Ectodermal cell (in vitro differentiated cells): Measurements from ENCODE around the gene CTIF. TPM values are rescaled to one million over a fixed set of nuclear protein-coding genes. Genes with fewer than 3 reads are reported as not detected.
"Not testable (repeated sequence)": the region's sequence is repeated elsewhere in the genome, so short reads cannot be mapped to it uniquely, and the experiment has no call there.

Experiments
- H3K27ac ChIP-seq: 2 replicates; pipeline ENCODE4 v1.7.0; 2013; ENCODE audit warnings: mild to moderate bottlenecking, low read depth, low read length; ENCODE audit not compliant: insufficient read depth, poor library complexity, severe bottlenecking
- H3K27me3 ChIP-seq: 2 replicates; pipeline ENCODE4 v1.7.0; 2013; ENCODE audit warnings: mild to moderate bottlenecking, low read length; ENCODE audit not compliant: insufficient read depth, control insufficient read depth, poor library complexity, severe bottlenecking
- H3K36me3 ChIP-seq: one replicate; pipeline ENCODE4 v1.7.0; 2013; ENCODE audit warnings: low read length; ENCODE audit not compliant: control insufficient read depth, insufficient read depth
- H3K4me1 ChIP-seq: one replicate; pipeline ENCODE4 v1.7.0; 2013; ENCODE audit warnings: low read length; ENCODE audit not compliant: control insufficient read depth, insufficient read depth
- H3K4me3 ChIP-seq: 2 replicates; pipeline ENCODE4 v1.7.0; 2013; ENCODE audit warnings: low read depth, low read length, control low read depth; ENCODE audit not compliant: insufficient read depth
- H3K9me3 ChIP-seq: 2 replicates; pipeline ENCODE4 v1.7.0; 2013; ENCODE audit warnings: mild to moderate bottlenecking, low read length, moderate library complexity; ENCODE audit not compliant: control insufficient read depth
- WGBS, 2 experiments: methylation state at CpG; one replicate each; pipeline ENCODE4 v1.1.7; 2013; ENCODE audit warnings: missing lambda C conversion rate in 2 of 2; 5-methylcytosine and 5-hydroxymethylcytosine counted together
- polyA plus RNA-seq, 4 experiments: library from polyadenylated mRNA; stranded (reverse); fragments of 50-300 nt; gene quantifications; one replicate each; pipeline ENCODE4 v1.2.3, GENCODE V29; 2013

CTIF gene
- 30.8 TPM for polyA plus RNA-seq (2013, experiment 1 of 4)
- polyA plus RNA-seq (2013, experiment 2 of 4): 29.2 TPM
- polyA plus RNA-seq (2013, experiment 3 of 4): 21.9 TPM
- 23.8 TPM for polyA plus RNA-seq (2013, experiment 4 of 4)

DNA sequence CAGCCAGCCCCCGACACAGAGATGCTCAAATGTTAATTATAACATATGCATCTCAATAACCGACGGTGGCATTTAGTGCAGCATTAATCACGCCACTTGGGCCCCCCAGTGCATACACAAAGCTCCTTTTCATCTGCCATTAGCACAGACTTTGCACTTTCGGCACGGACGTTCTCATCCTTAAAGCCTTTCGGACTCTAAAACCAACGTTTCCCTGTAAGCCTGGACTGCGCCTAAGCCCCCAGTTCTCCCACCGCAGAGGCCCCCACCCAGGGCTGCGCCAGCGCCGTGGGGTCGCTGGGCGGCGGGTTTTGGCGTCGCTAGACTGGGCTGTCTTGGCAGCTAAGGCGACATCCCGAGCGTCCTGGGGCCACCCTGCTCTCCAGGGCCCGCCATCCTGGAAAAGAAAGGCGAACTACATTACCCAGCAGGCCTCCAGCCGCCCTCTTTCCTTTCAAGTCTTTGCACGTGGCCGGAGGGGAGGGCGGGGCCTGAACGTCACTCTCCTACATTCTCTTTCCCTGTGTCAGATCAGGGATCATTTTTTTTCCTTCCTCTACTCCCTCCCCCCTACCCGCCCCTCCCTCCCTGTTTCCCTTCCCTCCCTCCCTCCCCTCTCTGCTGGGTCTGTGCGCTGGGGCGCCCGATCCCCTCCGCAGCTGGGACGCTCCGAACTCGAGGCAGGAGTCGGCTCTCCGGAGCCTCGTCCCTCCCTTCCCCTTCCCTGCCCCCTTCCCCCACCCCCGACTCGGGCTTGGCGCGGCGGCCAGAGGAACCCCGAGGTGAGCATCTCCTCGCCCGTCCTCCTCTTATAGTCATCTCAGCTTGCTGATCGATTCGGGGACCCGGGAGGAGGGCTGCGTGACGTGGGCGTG, at the start of gene CTIF:
CTIF (plus strand) TSS at position 501 of the 875 bp plus-strand sequence. CDS start 80,535 bp downstream, outside the sequence.
- no peaks in the 10 kb centered on the region for H3K36me3 ChIP-seq
- H3K4me1 ChIP-seq: peaks cover 8% of the 10 kb centered on the region
- H3K27ac ChIP-seq: peak within 1 kb of the TSS; percentile 32
- no peaks in the 10 kb centered on the region for H3K9me3 ChIP-seq
- H3K27me3 ChIP-seq: peaks cover 7% of the 10 kb centered on the region
- WGBS, 2 experiments: 1% methylated on average over 53 of the region's 54 CpGs
- peak within 1 kb of the TSS; percentile 60 for H3K4me3 ChIP-seq

DNA sequence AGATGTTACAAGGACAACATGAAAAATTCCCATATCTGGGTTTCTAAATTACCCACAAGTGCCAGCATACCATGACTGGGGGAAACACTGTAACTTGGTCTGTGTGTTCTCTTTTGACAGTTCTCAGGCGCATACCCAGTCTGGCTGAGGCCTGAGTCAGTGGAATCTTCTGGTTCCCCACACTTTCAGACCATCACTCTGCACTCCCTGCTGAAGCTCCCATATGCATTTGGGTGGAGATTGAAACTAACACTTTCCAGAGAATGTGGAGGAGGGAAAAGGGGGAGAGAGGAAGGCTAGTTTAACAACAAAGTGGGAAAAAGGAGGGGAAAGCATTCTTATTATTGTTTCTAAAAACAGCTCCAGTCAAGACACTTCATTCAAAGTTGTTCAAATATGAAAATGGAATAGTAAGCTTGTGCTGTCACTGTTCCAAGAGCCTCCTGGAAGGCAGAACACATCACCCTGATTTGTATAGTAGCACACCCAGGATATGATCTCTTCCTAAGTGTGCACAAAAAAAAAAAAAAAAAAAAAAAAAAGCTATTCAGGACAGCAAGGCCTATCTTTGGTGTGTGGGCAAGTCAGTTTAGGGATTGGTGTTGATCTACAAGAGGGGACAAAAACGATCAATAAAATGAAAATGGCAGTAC, 48.1 kb upstream of the CTIF start:
- H3K4me3 ChIP-seq: no peak overlapping the region
- H3K27me3 ChIP-seq: no peaks in the 10 kb centered on the region
- H3K27ac ChIP-seq: no peak overlapping the region
- no peaks in the 10 kb centered on the region for H3K4me1 ChIP-seq
- no peaks in the 10 kb centered on the region for H3K9me3 ChIP-seq
- H3K36me3 ChIP-seq: no peaks in the 10 kb centered on the region
- 89 to 92% methylated on average over 2 of the region's 2 CpGs for WGBS, 2 experiments

GRCh38 chr18:48492880-48493279, 46.0 kb upstream of the CTIF start:
- Histone ChIP-seq H3K4me3 (no peak overlapping the region), H3K4me1 (no peaks in the 10 kb centered on the region), H3K27me3 (no peaks in the 10 kb centered on the region), H3K9me3 (no peaks in the 10 kb centered on the region), H3K27ac (no peak overlapping the region), H3K36me3 (no peaks in the 10 kb centered on the region)
- 93 to 97% methylated on average over 8 of the region's 8 CpGs for WGBS, 2 experiments

GRCh38 chr18:48493434-48494230, 45.2 kb upstream of the CTIF start:
- Histone ChIP-seq H3K9me3 (no peaks in the 10 kb centered on the region), H3K36me3 (no peaks in the 10 kb centered on the region), H3K27ac (no peak overlapping the region), H3K27me3 (no peaks in the 10 kb centered on the region), H3K4me3 (no peak overlapping the region), H3K4me1 (no peaks in the 10 kb centered on the region)
- WGBS, 2 experiments: 88 to 91% methylated on average over 2 of the region's 2 CpGs

DNA sequence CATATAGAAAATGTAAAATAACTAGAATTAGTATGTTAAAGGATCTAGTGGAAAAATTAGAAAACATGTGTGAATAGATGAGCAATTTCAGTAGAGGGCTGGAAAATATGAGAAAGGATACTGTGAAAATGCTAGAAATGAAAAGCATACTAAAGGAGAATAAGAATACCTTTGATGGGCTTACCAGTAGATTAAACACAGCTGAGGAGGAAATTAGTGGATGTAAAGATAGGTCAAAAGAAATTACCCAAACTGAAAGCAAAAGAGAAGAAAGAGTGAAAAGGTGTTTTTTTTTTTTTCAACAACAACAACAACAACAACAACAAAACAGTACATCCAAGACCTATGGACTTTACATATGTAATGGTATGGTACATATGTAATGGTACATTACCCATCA, 41.0 kb upstream of the CTIF start:
- H3K9me3 ChIP-seq: no peaks in the 10 kb centered on the region
- H3K36me3 ChIP-seq: no peaks in the 10 kb centered on the region
- H3K4me1 ChIP-seq: no peaks in the 10 kb centered on the region
- H3K4me3 ChIP-seq: no peak overlapping the region
- H3K27me3 ChIP-seq: no peaks in the 10 kb centered on the region
- no peak overlapping the region for H3K27ac ChIP-seq

GRCh38 chr18:48500517-48500916, 38.3 kb upstream of the CTIF start:
- Histone ChIP-seq H3K36me3 (no peaks in the 10 kb centered on the region), H3K4me3 (no peak overlapping the region), H3K27ac (no peak overlapping the region), H3K27me3 (no peaks in the 10 kb centered on the region), H3K4me1 (no peaks in the 10 kb centered on the region), H3K9me3 (no peaks in the 10 kb centered on the region)

DNA sequence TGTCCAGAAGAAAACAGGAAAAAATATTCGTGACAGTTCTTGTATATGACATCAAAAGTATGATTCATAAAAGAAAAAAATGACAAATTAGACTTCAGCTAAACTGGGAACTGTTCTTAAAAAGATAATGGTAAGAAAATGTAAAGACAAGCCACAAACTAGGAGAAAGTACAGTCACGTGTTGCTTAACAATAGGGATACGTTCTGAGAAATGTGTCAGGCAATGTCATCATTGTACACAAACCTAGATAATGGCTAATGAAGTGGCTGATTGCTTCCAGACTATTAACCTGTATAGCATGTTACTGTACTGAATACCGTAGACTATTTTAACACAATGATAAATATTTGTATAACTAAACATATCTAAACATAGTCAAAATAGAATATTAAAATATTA, 35.9 kb upstream of the CTIF start:
- H3K4me3 ChIP-seq: no peak overlapping the region
- no peaks in the 10 kb centered on the region for H3K36me3 ChIP-seq
- H3K27ac ChIP-seq: no peak overlapping the region
- no peaks in the 10 kb centered on the region for H3K4me1 ChIP-seq
- WGBS, 2 experiments: 93 to 97% methylated on average over 3 of the region's 4 CpGs
- H3K9me3 ChIP-seq: no peaks in the 10 kb centered on the region
- H3K27me3 ChIP-seq: no peaks in the 10 kb centered on the region

GRCh38 chr18:48504819-48505218, 34.0 kb upstream of the CTIF start:
- Histone ChIP-seq H3K4me1 (no peaks in the 10 kb centered on the region), H3K36me3 (no peaks in the 10 kb centered on the region), H3K27ac (no peak overlapping the region), H3K9me3 (no peaks in the 10 kb centered on the region), H3K27me3 (no peaks in the 10 kb centered on the region), H3K4me3 (no peak overlapping the region)

DNA sequence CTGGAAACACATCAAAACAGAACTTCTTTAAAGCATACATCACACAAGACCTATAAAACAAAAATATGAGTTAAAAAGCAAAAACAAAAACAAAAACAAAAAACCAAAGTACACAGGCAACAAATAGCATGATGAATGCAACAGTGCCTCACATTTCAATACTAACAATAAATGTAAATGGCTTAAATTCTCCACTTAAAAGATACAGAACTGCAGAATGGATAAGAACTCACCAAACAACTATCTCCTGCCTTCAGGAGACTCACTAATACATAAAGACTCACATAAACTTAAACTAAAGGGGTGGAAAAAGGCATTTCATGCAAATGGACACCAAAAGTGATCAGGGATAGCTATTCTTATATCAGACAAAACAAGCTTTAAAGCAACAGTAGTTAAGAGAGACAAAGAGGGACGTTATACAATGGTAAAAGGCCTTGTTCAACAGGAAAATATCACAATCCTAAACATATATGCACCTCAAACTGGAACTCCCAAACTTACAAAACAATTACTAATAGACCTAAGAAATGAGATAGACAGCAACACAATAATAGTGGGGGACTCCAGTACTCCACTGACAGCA, 31.8 kb upstream of the CTIF start:
- H3K27ac ChIP-seq, H3K4me3 ChIP-seq, H3K9me3 ChIP-seq, H3K4me1 ChIP-seq, H3K36me3 ChIP-seq, H3K27me3 ChIP-seq: not testable (repeated sequence)
- WGBS, 2 experiments: 96 to 100% methylated on average over 1 of the region's 1 CpG

GRCh38 chr18:48512498-48512897, 26.3 kb upstream of the CTIF start:
- not testable (repeated sequence) for H3K4me1 ChIP-seq, H3K9me3 ChIP-seq, H3K36me3 ChIP-seq, H3K27me3 ChIP-seq, H3K27ac ChIP-seq, H3K4me3 ChIP-seq
- WGBS, 2 experiments: 85 to 89% methylated on average over 3 to 4 of the region's 4 CpGs
